Hepatocyte (in vitro differentiated cells): ENCODE data around the gene RASA1. TPM values are rescaled to one million over a fixed set of nuclear protein-coding genes. Genes with fewer than 3 reads are reported as not detected.

Experiments
- DNase-seq: peaks from one replicate; pipeline ENCODE4 v3.0.0-alpha.2; 2016; ENCODE audit warnings: low spot score
- H2AFZ ChIP-seq: fragments of 200-600 bp; sonication (generic); 2 replicates; pipeline ENCODE4 v1.6.0; 2016; ENCODE audit warnings: antibody characterized with exemption, mild to moderate bottlenecking
- H3K27ac ChIP-seq: fragments of 200-600 bp; sonication (generic); 2 replicates; pipeline ENCODE4 v1.5.1; 2016; ENCODE audit warnings: mild to moderate bottlenecking
- H3K27me3 ChIP-seq: fragments of 200-600 bp; sonication (generic); 2 replicates; pipeline ENCODE4 v1.6.1; 2016
- H3K36me3 ChIP-seq: fragments of 200-600 bp; sonication (generic); replicated peaks from 2 replicates; pipeline ENCODE4 v1.5.1; 2016; ENCODE audit warnings: low read depth; ENCODE audit not compliant: insufficient read depth
- H3K4me1 ChIP-seq: fragments of 200-600 bp; sonication (generic); 2 replicates; pipeline ENCODE4 v1.5.1; 2016; ENCODE audit warnings: mild to moderate bottlenecking, moderate library complexity; ENCODE audit not compliant: insufficient read depth
- H3K4me2 ChIP-seq: fragments of 200-600 bp; sonication (generic); 2 replicates; pipeline ENCODE4 v1.6.0; 2016
- H3K4me3 ChIP-seq: fragments of 200-600 bp; sonication (generic); 2 replicates; pipeline ENCODE4 v1.5.1; 2016; ENCODE audit warnings: mild to moderate bottlenecking
- H3K79me2 ChIP-seq: fragments of 200-600 bp; sonication (generic); 2 replicates; pipeline ENCODE4 v1.6.0; 2017; ENCODE audit warnings: mild to moderate bottlenecking
- H3K9me2 ChIP-seq: fragments of 200-600 bp; sonication (generic); replicated peaks from 2 replicates; pipeline ENCODE4 v1.6.0; 2017; ENCODE audit warnings: mild to moderate bottlenecking; ENCODE audit not compliant: insufficient read depth
- H3K9me3 ChIP-seq: fragments of 200-600 bp; sonication (generic); 2 replicates; pipeline ENCODE4 v1.5.1; 2016; ENCODE audit warnings: low read depth, mild to moderate bottlenecking
- H4K20me1 ChIP-seq: fragments of 200-600 bp; sonication (generic); 2 replicates; pipeline ENCODE4 v1.6.0; 2016; ENCODE audit warnings: mild to moderate bottlenecking; ENCODE audit not compliant: insufficient read depth, poor library complexity, severe bottlenecking
- EZH2 ChIP-seq: fragments of 200-600 bp; sonication (generic); IDR thresholded peaks from 2 replicates; pipeline ENCODE4 v1.6.1; 2016; ENCODE audit warnings: antibody characterized with exemption, mild to moderate bottlenecking, borderline replicate concordance
- EZH2phosphoT487 ChIP-seq: fragments of 200-600 bp; sonication (generic); IDR thresholded peaks from one replicate; pipeline ENCODE4 v1.6.1; 2018; ENCODE audit warnings: antibody characterized with exemption, mild to moderate bottlenecking, low read depth, moderate library complexity; ENCODE audit not compliant: unreplicated experiment, severe bottlenecking
- WGBS: methylation state at CpG from one replicate; pipeline ENCODE4 v1.1.6; 2016; ENCODE audit warnings: low lambda C conversion rate; ENCODE audit errors: missing lambda C conversion rate; 5-methylcytosine and 5-hydroxymethylcytosine counted together
- polyA plus RNA-seq: library from polyadenylated mRNA; unstranded; fragments of >200 nt; fragmentation: Nextera tagmentation; extraction: Ambion mirVana; gene quantifications from 2 replicates; pipeline ENCODE4 v1.2.1, GENCODE V29; 2016
- small RNA-seq: library from RNA; depleted of rRNA; stranded (forward); fragments of <200 nt; gene quantifications from one replicate; pipeline ENCODE3, GENCODE V24; 2014
- total RNA-seq: library from RNA; depleted of rRNA; stranded (reverse); fragments of >200 nt; gene quantifications from 2 replicates; pipeline ENCODE4 v1.2.3, GENCODE V29; 2014
- TF ChIP-seq, protein P1 (sequence below): fragments of 200-600 bp; sonication (generic); IDR thresholded peaks from 2 replicates; pipeline ENCODE4 v1.5.1; 2016; ENCODE audit warnings: antibody characterized with exemption, mild to moderate bottlenecking; ENCODE audit not compliant: poor library complexity

Gene RASA1
- total and polyA plus RNA-seq, 2 experiments from 2014 or later = 13.7 to 33.5 TPM

GRCh38 chr5:87434461-87434860 is 166.8 kb downstream of the RASA1 start:
- no peak for TF ChIP-seq EZH2phosphoT487
- no peaks in the 10 kb centered on the region for H3K36me3 ChIP-seq
- no peak for DNase-seq
- H3K79me2 ChIP-seq = no peaks in the 10 kb centered on the region
- H3K4me3 ChIP-seq = no peak overlapping the region
- no peaks in the 10 kb centered on the region for H3K4me1 ChIP-seq
- WGBS = 84% methylated on average over 1 of the region's 1 CpG
- no peaks in the 10 kb centered on the region for H3K9me3 ChIP-seq
- H3K4me2 ChIP-seq = no peak overlapping the region
- H3K9me2 ChIP-seq = no peaks in the 10 kb centered on the region
- no peak overlapping the region for H2AFZ ChIP-seq
- H3K27me3 ChIP-seq = no peaks in the 10 kb centered on the region
- no peaks in the 10 kb centered on the region for H4K20me1 ChIP-seq
- no peak overlapping the region for H3K27ac ChIP-seq

- TF ChIP-seq, protein P1, sequence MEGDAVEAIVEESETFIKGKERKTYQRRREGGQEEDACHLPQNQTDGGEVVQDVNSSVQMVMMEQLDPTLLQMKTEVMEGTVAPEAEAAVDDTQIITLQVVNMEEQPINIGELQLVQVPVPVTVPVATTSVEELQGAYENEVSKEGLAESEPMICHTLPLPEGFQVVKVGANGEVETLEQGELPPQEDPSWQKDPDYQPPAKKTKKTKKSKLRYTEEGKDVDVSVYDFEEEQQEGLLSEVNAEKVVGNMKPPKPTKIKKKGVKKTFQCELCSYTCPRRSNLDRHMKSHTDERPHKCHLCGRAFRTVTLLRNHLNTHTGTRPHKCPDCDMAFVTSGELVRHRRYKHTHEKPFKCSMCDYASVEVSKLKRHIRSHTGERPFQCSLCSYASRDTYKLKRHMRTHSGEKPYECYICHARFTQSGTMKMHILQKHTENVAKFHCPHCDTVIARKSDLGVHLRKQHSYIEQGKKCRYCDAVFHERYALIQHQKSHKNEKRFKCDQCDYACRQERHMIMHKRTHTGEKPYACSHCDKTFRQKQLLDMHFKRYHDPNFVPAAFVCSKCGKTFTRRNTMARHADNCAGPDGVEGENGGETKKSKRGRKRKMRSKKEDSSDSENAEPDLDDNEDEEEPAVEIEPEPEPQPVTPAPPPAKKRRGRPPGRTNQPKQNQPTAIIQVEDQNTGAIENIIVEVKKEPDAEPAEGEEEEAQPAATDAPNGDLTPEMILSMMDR = no peak
- TF ChIP-seq EZH2 (no peak), EZH2phosphoT487 (no peak)
- DNase-seq = no peak
- H3K9me2 ChIP-seq = no peaks in the 10 kb centered on the region
- H4K20me1 ChIP-seq = no peaks in the 10 kb centered on the region
- H3K79me2 ChIP-seq = no peaks in the 10 kb centered on the region
- no peaks in the 10 kb centered on the region for H3K27me3 ChIP-seq
- H3K4me2 ChIP-seq = no peak overlapping the region
- no peak overlapping the region for H3K4me3 ChIP-seq
- H3K4me1 ChIP-seq = no peaks in the 10 kb centered on the region
- H3K36me3 ChIP-seq = no peaks in the 10 kb centered on the region
- WGBS = 67% methylated on average over 2 of the region's 2 CpGs
- no peaks in the 10 kb centered on the region for H3K9me3 ChIP-seq
- H3K27ac ChIP-seq = no peak overlapping the region
- no peak overlapping the region for H2AFZ ChIP-seq
These were observed 167.5 kb downstream of the RASA1 start for GRCh38 chr5:87435144-87435694.

DNA sequence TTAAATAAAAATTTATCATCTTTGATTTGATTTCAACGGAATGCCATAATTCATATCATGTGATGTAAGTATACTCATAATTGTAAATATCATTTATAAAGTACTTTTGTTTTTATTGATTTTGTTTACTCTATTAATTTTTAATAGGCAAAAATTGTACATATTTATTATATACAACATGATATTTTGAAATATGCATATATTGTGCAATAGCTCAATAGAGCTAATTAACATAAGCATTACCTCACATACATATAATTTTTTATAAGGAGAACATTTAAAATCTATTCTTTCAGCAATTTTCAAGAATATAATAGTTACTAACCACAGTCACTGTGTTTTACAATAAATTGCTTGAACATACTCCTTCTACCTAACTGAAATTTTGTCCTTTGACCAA is 170.0 kb downstream of the RASA1 start:
- WGBS = 82% methylated on average over 1 of the region's 1 CpG
- Histone ChIP-seq H3K79me2 (no peaks in the 10 kb centered on the region), H3K27ac (no peak overlapping the region), H3K4me1 (no peaks in the 10 kb centered on the region), H3K4me3 (no peak overlapping the region), H3K27me3 (no peaks in the 10 kb centered on the region), H4K20me1 (no peaks in the 10 kb centered on the region), H3K9me2 (no peaks in the 10 kb centered on the region), H3K4me2 (no peak overlapping the region), H3K36me3 (no peaks in the 10 kb centered on the region), H3K9me3 (no peaks in the 10 kb centered on the region), H2AFZ (no peak overlapping the region)
- TF ChIP-seq EZH2phosphoT487 (no peak), EZH2 (no peak)
- TF ChIP-seq, protein P1 = no peak
- no peak for DNase-seq

GRCh38 chr5:87438231-87438630 is 170.5 kb downstream of the RASA1 start:
- Histone ChIP-seq H3K36me3 (no peaks in the 10 kb centered on the region), H2AFZ (no peak overlapping the region), H3K4me3 (no peak overlapping the region), H3K9me3 (no peaks in the 10 kb centered on the region), H4K20me1 (no peaks in the 10 kb centered on the region), H3K27ac (no peak overlapping the region), H3K9me2 (no peaks in the 10 kb centered on the region), H3K79me2 (no peaks in the 10 kb centered on the region), H3K4me1 (no peaks in the 10 kb centered on the region), H3K27me3 (no peaks in the 10 kb centered on the region), H3K4me2 (no peak overlapping the region)
- 81% methylated on average over 2 of the region's 2 CpGs for whole genome bisulfite sequencing
- DNase-seq = no peak
- TF ChIP-seq EZH2 (no peak), EZH2phosphoT487 (no peak)
- TF ChIP-seq, protein P1 = no peak

Small RNA genes lying within 50 kb of the gene (small RNA-seq; reads per million reads assigned to genes)
- gene RN7SL629P = not detected
- gene RNU6-606P = not detected
- gene RNU6-727P = not detected

Other genes starting within 250 kb of the RASA1 start
- 65.7 and 66.5 TPM in 2 replicates for gene CCNH, start 145.0 kb downstream of the RASA1 start, total RNA-seq
- gene CCNH, start 145.0 kb downstream of the RASA1 start, polyA plus RNA-seq = 42.3 and 46.0 TPM in 2 replicates